Neural cell (in vitro differentiated cells): ENCODE measurements around the gene LAMB4.

ENCODE experiments used
- EP300 ChIP-seq: fragments of 450-650 bp; conservative IDR thresholded peaks from 2 replicates; pipeline ENCODE4 v1.6.1; 2014; ENCODE audit warnings: antibody characterized with exemption, mild to moderate bottlenecking, moderate library complexity; ENCODE audit not compliant: poor library complexity, severe bottlenecking
- EZH2 ChIP-seq: fragments of 200-600, 300-800 bp; shearing (Covaris generic), sonication (generic); IDR thresholded peaks from 2 replicates; pipeline ENCODE4 v1.6.1; 2014; ENCODE audit warnings: antibody characterized with exemption, low read length, borderline replicate concordance, mild to moderate bottlenecking; ENCODE audit not compliant: insufficient read depth, poor library complexity, severe bottlenecking
- RAD21 ChIP-seq: fragments of 450-650 bp; conservative IDR thresholded peaks from 2 replicates; pipeline ENCODE4 v1.6.1; 2014; ENCODE audit warnings: antibody characterized with exemption, mild to moderate bottlenecking, moderate library complexity
- REST ChIP-seq: IDR thresholded peaks from 2 replicates; pipeline ENCODE4 v1.6.1; 2012; ENCODE audit warnings: borderline replicate concordance
- TAF1 ChIP-seq: IDR thresholded peaks from 2 replicates; pipeline ENCODE4 v1.6.1; 2012; ENCODE audit warnings: low read depth
- TF ChIP-seq, protein P1 (sequence below): fragments of 450-650 bp; IDR thresholded peaks from 2 replicates; pipeline ENCODE4 v1.5.1; 2014; ENCODE audit warnings: antibody characterized with exemption, mild to moderate bottlenecking, moderate library complexity; ENCODE audit not compliant: poor library complexity, severe bottlenecking

- TF ChIP-seq, protein P1, sequence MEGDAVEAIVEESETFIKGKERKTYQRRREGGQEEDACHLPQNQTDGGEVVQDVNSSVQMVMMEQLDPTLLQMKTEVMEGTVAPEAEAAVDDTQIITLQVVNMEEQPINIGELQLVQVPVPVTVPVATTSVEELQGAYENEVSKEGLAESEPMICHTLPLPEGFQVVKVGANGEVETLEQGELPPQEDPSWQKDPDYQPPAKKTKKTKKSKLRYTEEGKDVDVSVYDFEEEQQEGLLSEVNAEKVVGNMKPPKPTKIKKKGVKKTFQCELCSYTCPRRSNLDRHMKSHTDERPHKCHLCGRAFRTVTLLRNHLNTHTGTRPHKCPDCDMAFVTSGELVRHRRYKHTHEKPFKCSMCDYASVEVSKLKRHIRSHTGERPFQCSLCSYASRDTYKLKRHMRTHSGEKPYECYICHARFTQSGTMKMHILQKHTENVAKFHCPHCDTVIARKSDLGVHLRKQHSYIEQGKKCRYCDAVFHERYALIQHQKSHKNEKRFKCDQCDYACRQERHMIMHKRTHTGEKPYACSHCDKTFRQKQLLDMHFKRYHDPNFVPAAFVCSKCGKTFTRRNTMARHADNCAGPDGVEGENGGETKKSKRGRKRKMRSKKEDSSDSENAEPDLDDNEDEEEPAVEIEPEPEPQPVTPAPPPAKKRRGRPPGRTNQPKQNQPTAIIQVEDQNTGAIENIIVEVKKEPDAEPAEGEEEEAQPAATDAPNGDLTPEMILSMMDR: no peak
- TF ChIP-seq EP300 (no peak), RAD21 (no peak), TAF1 (no peak), REST (no peak), EZH2 (no peak)
These were observed 85.8 kb downstream of the LAMB4 start for GRCh38 chr7:108044345-108044744.
